Smooth muscle cell (in vitro differentiated cells): ENCODE measurements around the gene SCARB1. TPM values are rescaled to one million over a fixed set of nuclear protein-coding genes. Genes with fewer than 3 reads are reported as not detected.

Source experiments
- DNase-seq: peaks from one replicate; lab custom pipeline; 2025; ENCODE audit not compliant: unreplicated experiment; lab: John Stamatoyannopoulos, UW
- H2AFZ ChIP-seq: fragments of 200-600 bp; sonication (generic); 2 replicates; pipeline ENCODE4 v1.6.0; 2016; ENCODE audit warnings: antibody characterized with exemption, low read depth, mild to moderate bottlenecking
- H3F3A ChIP-seq: fragments of 200-600 bp; sonication (generic); 2 replicates; pipeline ENCODE4 v1.6.0; 2017; ENCODE audit warnings: antibody characterized with exemption, low read depth
- H3K27ac ChIP-seq: fragments of 200-600 bp; sonication (generic); 2 replicates; pipeline ENCODE4 v1.5.1; 2016; ENCODE audit warnings: low read depth, mild to moderate bottlenecking
- H3K27me3 ChIP-seq: fragments of 200-600 bp; sonication (generic); 2 replicates; pipeline ENCODE4 v1.6.1; 2016; ENCODE audit warnings: low read depth, mild to moderate bottlenecking
- H3K36me3 ChIP-seq: fragments of 200-600 bp; sonication (generic); 2 replicates; pipeline ENCODE4 v1.5.1; 2016; ENCODE audit warnings: low read depth
- H3K4me1 ChIP-seq: fragments of 200-600 bp; sonication (generic); 2 replicates; pipeline ENCODE4 v1.5.1; 2016; ENCODE audit warnings: low read depth
- H3K4me2 ChIP-seq: fragments of 200-600 bp; sonication (generic); 2 replicates; pipeline ENCODE4 v1.6.0; 2016; ENCODE audit warnings: mild to moderate bottlenecking
- H3K4me3 ChIP-seq: fragments of 200-600 bp; sonication (generic); 2 replicates; pipeline ENCODE4 v1.5.1; 2016; ENCODE audit warnings: mild to moderate bottlenecking
- H3K79me2 ChIP-seq: fragments of 200-600 bp; sonication (generic); 2 replicates; pipeline ENCODE4 v1.6.0; 2016; ENCODE audit warnings: low read depth, mild to moderate bottlenecking
- H3K9ac ChIP-seq: fragments of 200-600 bp; sonication (generic); 2 replicates; pipeline ENCODE4 v1.6.0; 2016; ENCODE audit warnings: low read depth
- H3K9me3 ChIP-seq: fragments of 200-600 bp; sonication (generic); replicated peaks from 2 replicates; pipeline ENCODE4 v1.5.1; 2016; ENCODE audit warnings: low read depth
- H4K20me1 ChIP-seq: fragments of 200-600 bp; sonication (generic); 2 replicates; pipeline ENCODE4 v1.6.0; 2016; ENCODE audit warnings: low read depth
- CTCF ChIP-seq: fragments of 200-600 bp; sonication (generic); IDR thresholded peaks from 2 replicates; pipeline ENCODE4 v1.5.1; 2017; ENCODE audit warnings: borderline replicate concordance, mild to moderate bottlenecking, antibody characterized with exemption; ENCODE audit not compliant: insufficient read depth, poor library complexity, severe bottlenecking
- WGBS: methylation state at CpG from one replicate; pipeline ENCODE4 v1.1.7; 2016; ENCODE audit warnings: low lambda C conversion rate; 5-methylcytosine and 5-hydroxymethylcytosine counted together
- polyA plus RNA-seq: library from polyadenylated mRNA; unstranded; fragments of >200 nt; fragmentation: Nextera tagmentation; extraction: Ambion mirVana; gene quantifications from 2 replicates; pipeline ENCODE4 v1.2.1, GENCODE V29; 2016
- total RNA-seq: library from RNA; depleted of rRNA; stranded (reverse); fragments of >200 nt; gene quantifications from 2 replicates; pipeline ENCODE4 v1.2.3, GENCODE V29; 2014

SCARB1 gene
- total and polyA plus RNA-seq, 2 experiments from 2014 or later: 6.8 to 10.1 TPM

- no peak for TF ChIP-seq CTCF
- Histone ChIP-seq H3K9me3 (no peaks in the 10 kb centered on the region), H4K20me1 (no peaks in the 10 kb centered on the region), H3F3A (peaks cover 10% of the 10 kb centered on the region), H3K4me2 (no peak overlapping the region), H3K36me3 (no peaks in the 10 kb centered on the region), H3K79me2 (no peaks in the 10 kb centered on the region), H2AFZ (no peak overlapping the region), H3K4me3 (no peak overlapping the region), H3K9ac (no peak overlapping the region), H3K27me3 (no peaks in the 10 kb centered on the region), H3K4me1 (peaks cover 6% of the 10 kb centered on the region), H3K27ac (peak overlapping the region; percentile 45)
- WGBS: 62% methylated on average over 17 of the region's 17 CpGs
- no peak for DNase-seq
These were observed 131.2 kb downstream of the SCARB1 start for GRCh38 chr12:124732275-124733075.

- H3K9ac ChIP-seq: no peak overlapping the region
- H3K27ac ChIP-seq: peak overlapping the region; percentile 45
- no peaks in the 10 kb centered on the region for H3K9me3 ChIP-seq
- WGBS: 94% methylated on average over 2 of the region's 2 CpGs
- no peak for DNase-seq
- no peaks in the 10 kb centered on the region for H3K27me3 ChIP-seq
- H3K4me1 ChIP-seq: peaks cover 6% of the 10 kb centered on the region
- no peak for TF ChIP-seq CTCF
- no peak overlapping the region for H3K4me3 ChIP-seq
- no peaks in the 10 kb centered on the region for H4K20me1 ChIP-seq
- H3K4me2 ChIP-seq: no peak overlapping the region
- H3K36me3 ChIP-seq: no peaks in the 10 kb centered on the region
- no peak overlapping the region for H2AFZ ChIP-seq
- peaks cover 10% of the 10 kb centered on the region for H3F3A ChIP-seq
- H3K79me2 ChIP-seq: no peaks in the 10 kb centered on the region
These were observed 131.8 kb downstream of the SCARB1 start for GRCh38 chr12:124731869-124732268.

GRCh38 chr12:124730455-124730932, 133.2 kb downstream of the SCARB1 start:
- H3K9ac ChIP-seq: no peak overlapping the region
- no peaks in the 10 kb centered on the region for H4K20me1 ChIP-seq
- peaks cover 6% of the 10 kb centered on the region for H3K4me1 ChIP-seq
- DNase-seq: no peak
- no peak overlapping the region for H3K4me3 ChIP-seq
- H3K36me3 ChIP-seq: no peaks in the 10 kb centered on the region
- H3K27me3 ChIP-seq: no peaks in the 10 kb centered on the region
- 52% methylated on average over 3 of the region's 3 CpGs for WGBS
- no peak overlapping the region for H2AFZ ChIP-seq
- H3F3A ChIP-seq: peaks cover 10% of the 10 kb centered on the region
- H3K4me2 ChIP-seq: no peak overlapping the region
- H3K27ac ChIP-seq: peak overlapping the region; percentile 1
- no peaks in the 10 kb centered on the region for H3K9me3 ChIP-seq
- no peak for TF ChIP-seq CTCF
- no peaks in the 10 kb centered on the region for H3K79me2 ChIP-seq
